Activated naive CD8-positive, alpha-beta T cell treated with anti-CD3 and anti-CD28 coated beads, Interleukin-2, amount 50 U/mL, for 16 hours (primary cell): ENCODE data around the gene GNAT3.

ENCODE experiments used
- DNase-seq: peaks from one replicate; pipeline ENCODE4 v3.0.0-alpha.2; 2020; ENCODE audit warnings: low read depth, low spot score

Gene GNAT3

GRCh38 chr7:80420876-80421275 lies 91.0 kb downstream of the GNAT3 start:
- no peak for DNase-seq

- no peak for DNase-seq
Observed at GRCh38 chr7:80417211-80417793, 94.6 kb downstream of the GNAT3 start.

- no peak for DNase-seq
Observed at GRCh38 chr7:80415522-80415921, 96.3 kb downstream of the GNAT3 start.

GRCh38 chr7:80415114-80415513 lies 96.8 kb downstream of the GNAT3 start:
- DNase-seq, result no peak

GRCh38 chr7:80414331-80414730 lies 97.5 kb downstream of the GNAT3 start:
- DNase-seq, result no peak

- no peak for DNase-seq
Observed at GRCh38 chr7:80413383-80413945, 98.4 kb downstream of the GNAT3 start.

- DNase-seq, result no peak
Observed at GRCh38 chr7:80412842-80413241, 99.0 kb downstream of the GNAT3 start.

- no peak for DNase-seq
Observed at GRCh38 chr7:80411621-80412020, 100.2 kb downstream of the GNAT3 start.

- no peak for DNase-seq
Observed at GRCh38 chr7:80410081-80410480, 101.8 kb downstream of the GNAT3 start.
